H9 (cell line): ENCODE measurements around the gene PRODH2. TPM values are rescaled to one million over a fixed set of nuclear protein-coding genes. Genes with fewer than 3 reads are reported as not detected.

ENCODE experiments used
- DNase-seq: peaks from one replicate; pipeline ENCODE4 v3.0.0-alpha.2; 2017
- H2AFZ ChIP-seq: one replicate; pipeline ENCODE4 v1.6.1; 2013; ENCODE audit warnings: mild to moderate bottlenecking, low read length, control low read depth, moderate library complexity
- H2AK5ac ChIP-seq: 2 replicates; pipeline ENCODE4 v1.6.1; 2013; ENCODE audit warnings: low read length, control low read depth, mixed read lengths; ENCODE audit not compliant: insufficient read length
- H2BK120ac ChIP-seq: one replicate; pipeline ENCODE4 v1.6.1; 2013; ENCODE audit warnings: low read depth, mild to moderate bottlenecking, low read length, control low read depth, inconsistent platforms; ENCODE audit not compliant: poor library complexity, severe bottlenecking
- H2BK12ac ChIP-seq: 2 replicates; pipeline ENCODE4 v1.6.1; 2013; ENCODE audit warnings: low read length, control low read depth, mixed read lengths, low read depth; ENCODE audit not compliant: insufficient read length
- H2BK15ac ChIP-seq: 2 replicates; pipeline ENCODE4 v1.6.1; 2013; ENCODE audit warnings: low read depth, low read length, control low read depth
- H2BK20ac ChIP-seq: one replicate; pipeline ENCODE4 v1.6.1; 2013; ENCODE audit warnings: low read depth, mild to moderate bottlenecking, low read length, control low read depth, inconsistent platforms; ENCODE audit not compliant: poor library complexity, severe bottlenecking
- H2BK5ac ChIP-seq: 2 replicates; pipeline ENCODE4 v1.6.1; 2013; ENCODE audit warnings: low read length, control low read depth, mixed read lengths; ENCODE audit not compliant: insufficient read length
- H3K14ac ChIP-seq: 2 replicates; pipeline ENCODE4 v1.6.1; 2013; ENCODE audit warnings: low read length, control low read depth; ENCODE audit not compliant: insufficient read depth
- H3K18ac ChIP-seq: 2 replicates; pipeline ENCODE4 v1.6.1; 2013; ENCODE audit warnings: low read depth, mild to moderate bottlenecking, mixed read lengths, low read length, control low read depth; ENCODE audit not compliant: insufficient read length
- H3K23ac ChIP-seq: 2 replicates; pipeline ENCODE4 v1.6.1; 2013; ENCODE audit warnings: low read length, control low read depth, mixed read lengths, low read depth; ENCODE audit not compliant: insufficient read length
- H3K23me2 ChIP-seq: 2 replicates; pipeline ENCODE4 v1.6.1; 2013; ENCODE audit warnings: low read depth, mild to moderate bottlenecking, mixed read lengths, low read length, control low read depth; ENCODE audit not compliant: insufficient read length, poor library complexity, severe bottlenecking
- H3K27ac ChIP-seq: 2 replicates; pipeline ENCODE4 v1.5.1; 2013; ENCODE audit warnings: low read length, control low read depth, mixed read lengths, low read depth; ENCODE audit not compliant: insufficient read length
- H3K27me3 ChIP-seq: 2 replicates; pipeline ENCODE4 v1.6.1; 2013; ENCODE audit warnings: low read length, control low read depth, inconsistent platforms; ENCODE audit not compliant: insufficient read depth
- H3K4ac ChIP-seq: 2 replicates; pipeline ENCODE4 v1.6.1; 2013; ENCODE audit warnings: low read depth, mild to moderate bottlenecking, control low read depth, inconsistent platforms, low read length, moderate library complexity
- H3K4me1 ChIP-seq: 2 replicates; pipeline ENCODE4 v1.6.1; 2013; ENCODE audit warnings: low read length, control low read depth, inconsistent platforms; ENCODE audit not compliant: insufficient read depth
- H3K4me2 ChIP-seq: 2 replicates; pipeline ENCODE4 v1.6.1; 2013; ENCODE audit warnings: low read length, control low read depth, mixed read lengths; ENCODE audit not compliant: insufficient read length, insufficient read depth
- H3K56ac ChIP-seq: 2 replicates; pipeline ENCODE4 v1.6.1; 2013; ENCODE audit warnings: low read depth, mild to moderate bottlenecking, mixed read lengths, low read length, control low read depth; ENCODE audit not compliant: insufficient read length
- H3K79me1 ChIP-seq: 2 replicates; pipeline ENCODE4 v1.6.1; 2013; ENCODE audit warnings: low read depth, mild to moderate bottlenecking, moderate library complexity, low read length, control low read depth, inconsistent platforms; ENCODE audit not compliant: insufficient read depth, poor library complexity, severe bottlenecking
- H3K79me2 ChIP-seq: 2 replicates; pipeline ENCODE4 v1.6.1; 2013; ENCODE audit warnings: low read length, control low read depth, inconsistent platforms; ENCODE audit not compliant: insufficient read depth
- H3K9ac ChIP-seq: 2 replicates; pipeline ENCODE4 v1.6.1; 2013; ENCODE audit warnings: low read length, control low read depth, mixed read lengths; ENCODE audit not compliant: insufficient read length; ENCODE audit errors: extremely low read depth
- H3K9me3 ChIP-seq: one replicate; pipeline ENCODE4 v1.6.1; 2013; ENCODE audit warnings: low read depth, low read length, inconsistent platforms; ENCODE audit not compliant: control insufficient read depth
- H3T11ph ChIP-seq: one replicate; pipeline ENCODE4 v1.6.1; 2013; ENCODE audit warnings: mild to moderate bottlenecking, low read length, control low read depth, inconsistent platforms
- H4K20me1 ChIP-seq: one replicate; pipeline ENCODE4 v1.6.1; 2013; ENCODE audit not compliant: control insufficient read depth, insufficient read length, insufficient read depth
- H4K5ac ChIP-seq: 2 replicates; pipeline ENCODE4 v1.6.1; 2013; ENCODE audit warnings: low read depth, mild to moderate bottlenecking, mixed read lengths, low read length, control low read depth; ENCODE audit not compliant: insufficient read length
- H4K8ac ChIP-seq: replicated peaks from 2 replicates; pipeline ENCODE4 v1.6.1; 2013; ENCODE audit warnings: low read length, control low read depth, mixed read lengths, low read depth; ENCODE audit not compliant: insufficient read length
- H4K91ac ChIP-seq: 2 replicates; pipeline ENCODE4 v1.6.1; 2013; ENCODE audit warnings: low read depth, mild to moderate bottlenecking, moderate library complexity, mixed read lengths, low read length, control low read depth; ENCODE audit not compliant: insufficient read length
- H3K27ac Mint-ChIP-seq, 3 experiments: 2 replicates in 2 of 3; 3 replicates in 1 of 3; pipeline ENCODE4 v1.8.0; 2020 to 2021; ENCODE audit warnings: mixed read lengths in 3 of 3, mild to moderate bottlenecking in 1 of 3, moderate library complexity in 1 of 3
- H3K27me3 Mint-ChIP-seq: 2 replicates; pipeline ENCODE4 v1.8.0; 2021; ENCODE audit warnings: low read depth, mild to moderate bottlenecking, moderate library complexity, mixed read lengths
- H3K36me3 Mint-ChIP-seq, 3 experiments: 2 replicates in 2 of 3; 3 replicates in 1 of 3; pipeline ENCODE4 v1.8.0; 2020 to 2021; ENCODE audit warnings: low read depth in 3 of 3, mixed read lengths in 3 of 3; ENCODE audit not compliant: insufficient read depth in 1 of 3
- H3K4me1 Mint-ChIP-seq, 2 experiments: 2 replicates each; pipeline ENCODE4 v1.8.0; 2020; ENCODE audit warnings: mixed read lengths in 2 of 2
- H3K4me3 Mint-ChIP-seq, 2 experiments: 2 replicates in 1 of 2; 3 replicates in 1 of 2; pipeline ENCODE4 v1.8.0; 2020 to 2021; ENCODE audit warnings: mild to moderate bottlenecking in 2 of 2, mixed read lengths in 2 of 2, moderate library complexity in 1 of 2
- H3K9me3 Mint-ChIP-seq, 2 experiments: 2 replicates in 1 of 2; 3 replicates in 1 of 2; pipeline ENCODE4 v1.8.0; 2020; ENCODE audit warnings: mild to moderate bottlenecking in 2 of 2, mixed read lengths in 2 of 2, moderate library complexity in 1 of 2
- WGBS: extraction: QIAGEN DNeasy Blood & Tissue Kit; methylation state at CpG from one replicate; pipeline ENCODE4 v1.1.7; 2013; ENCODE audit warnings: missing lambda C conversion rate, low lambda C conversion rate, mixed read lengths; ENCODE audit not compliant: insufficient read length; ENCODE audit errors: extremely low coverage; 5-methylcytosine and 5-hydroxymethylcytosine counted together
- total RNA-seq: library from RNA; stranded (reverse); gene quantifications from 2 replicates; pipeline ENCODE4 v1.2.1, GENCODE V29; 2021
- TF ChIP-seq, protein P1 (sequence below): fragments of 200-600 bp; sonication (generic); conservative IDR thresholded peaks from 3 replicates; pipeline ENCODE4 v1.8.0; 2021; ENCODE audit warnings: antibody characterized with exemption, mild to moderate bottlenecking

The PRODH2 gene
- total RNA-seq, 1 experiment from 2014 or later: not detected

DNA sequence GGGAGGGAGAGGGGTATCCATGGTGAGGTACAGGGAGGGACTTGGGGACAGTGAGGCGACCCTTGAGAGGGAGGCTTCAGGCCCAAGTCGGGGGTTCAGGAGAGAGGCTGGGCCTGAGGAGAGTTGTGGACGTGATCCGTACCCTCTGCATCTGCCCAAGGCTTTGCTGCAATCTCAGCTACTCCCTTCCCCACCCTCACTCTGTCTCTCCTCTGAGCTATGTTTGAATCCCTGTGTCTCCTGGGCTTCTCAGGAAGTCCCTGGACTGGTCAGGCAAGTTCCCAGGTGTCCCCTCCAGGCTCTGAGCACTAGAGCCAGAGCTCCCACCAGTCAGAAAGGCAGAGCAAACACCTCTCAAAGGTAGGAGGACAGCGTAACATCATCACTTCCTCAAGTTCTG lies 62.5 kb downstream of the PRODH2 start:
- peaks cover 0 to 8% (median 6%) of the 10 kb centered on the region in 3 experiments; a peak in 3 of 7 replicates for H3K36me3 Mint-ChIP-seq
- Histone ChIP-seq H3K4me2 (no peak overlapping the region), H2BK120ac (no peak overlapping the region), H3K4me1 (peaks cover 4% of the 10 kb centered on the region; the same call in 1 of the 2 replicates), H2BK12ac (no peak overlapping the region), H4K91ac (no peak overlapping the region), H3T11ph (no peak overlapping the region), H2AFZ (no peak overlapping the region), H3K4ac (no peak overlapping the region), H2AK5ac (no peak overlapping the region), H3K18ac (no peak overlapping the region), H3K79me1 (peaks cover 3% of the 10 kb centered on the region), H4K20me1 (no peaks in the 10 kb centered on the region), H3K56ac (no peak overlapping the region), H3K23me2 (peaks cover 10% of the 10 kb centered on the region), H3K27me3 (no peaks in the 10 kb centered on the region), H3K79me2 (no peaks in the 10 kb centered on the region), H3K23ac (no peak overlapping the region), H3K9me3 (no peaks in the 10 kb centered on the region), H3K9ac (no peak overlapping the region), H2BK20ac (no peak overlapping the region), H4K5ac (no peak overlapping the region), H3K27ac (no peak overlapping the region), H2BK15ac (no peak overlapping the region), H4K8ac (no peak overlapping the region), H3K14ac (no peak overlapping the region), H2BK5ac (no peak overlapping the region)
- no peaks in the 10 kb centered on the region for H3K9me3 Mint-ChIP-seq
- DNase-seq: no peak
- H3K4me1 Mint-ChIP-seq: peaks cover 17 to 24% of the 10 kb centered on the region in 2 experiments
- TF ChIP-seq, protein P1, sequence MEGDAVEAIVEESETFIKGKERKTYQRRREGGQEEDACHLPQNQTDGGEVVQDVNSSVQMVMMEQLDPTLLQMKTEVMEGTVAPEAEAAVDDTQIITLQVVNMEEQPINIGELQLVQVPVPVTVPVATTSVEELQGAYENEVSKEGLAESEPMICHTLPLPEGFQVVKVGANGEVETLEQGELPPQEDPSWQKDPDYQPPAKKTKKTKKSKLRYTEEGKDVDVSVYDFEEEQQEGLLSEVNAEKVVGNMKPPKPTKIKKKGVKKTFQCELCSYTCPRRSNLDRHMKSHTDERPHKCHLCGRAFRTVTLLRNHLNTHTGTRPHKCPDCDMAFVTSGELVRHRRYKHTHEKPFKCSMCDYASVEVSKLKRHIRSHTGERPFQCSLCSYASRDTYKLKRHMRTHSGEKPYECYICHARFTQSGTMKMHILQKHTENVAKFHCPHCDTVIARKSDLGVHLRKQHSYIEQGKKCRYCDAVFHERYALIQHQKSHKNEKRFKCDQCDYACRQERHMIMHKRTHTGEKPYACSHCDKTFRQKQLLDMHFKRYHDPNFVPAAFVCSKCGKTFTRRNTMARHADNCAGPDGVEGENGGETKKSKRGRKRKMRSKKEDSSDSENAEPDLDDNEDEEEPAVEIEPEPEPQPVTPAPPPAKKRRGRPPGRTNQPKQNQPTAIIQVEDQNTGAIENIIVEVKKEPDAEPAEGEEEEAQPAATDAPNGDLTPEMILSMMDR: no peak
- peaks cover 3% of the 10 kb centered on the region for H3K27me3 Mint-ChIP-seq
- H3K27ac Mint-ChIP-seq: no peak overlapping the region
- H3K4me3 Mint-ChIP-seq: no peak overlapping the region; a peak in 1 of 5 replicates
- WGBS: no CpG with 5 or more reads among the region's 5 CpGs

Other genes starting within 250 kb of the PRODH2 start
- gene ATP4A, start 249.2 kb downstream of the PRODH2 start, total RNA-seq: 0.24 and 0.88 TPM in 2 replicates
- not detected in 2 replicates for gene PMIS2, start 226.7 kb downstream of the PRODH2 start, total RNA-seq
- 32.8 and 32.9 TPM in 2 replicates for gene HAUS5, start 200.1 kb downstream of the PRODH2 start, total RNA-seq
- 83.3 and 85.8 TPM in 2 replicates for gene RBM42, start 183.8 kb downstream of the PRODH2 start, total RNA-seq
- 1.5 and 1.9 TPM in 2 replicates for gene ETV2, start 171.1 kb downstream of the PRODH2 start, total RNA-seq
- 422 and 432 TPM in 2 replicates for gene COX6B1, start 164.5 kb downstream of the PRODH2 start, total RNA-seq
- 3.0 and 4.3 TPM in 2 replicates for gene UPK1A, start 146.3 kb downstream of the PRODH2 start, total RNA-seq
- gene ZBTB32, start 108.3 kb downstream of the PRODH2 start, total RNA-seq: 0.13 TPM in 1 of 2 replicates, not detected in the other
- gene KMT2B, start 94.8 kb downstream of the PRODH2 start, total RNA-seq: 47.7 and 50.5 TPM in 2 replicates
- gene IGFLR1, start 70.4 kb downstream of the PRODH2 start, total RNA-seq: 2.9 and 3.2 TPM in 2 replicates
- gene U2AF1L4, start 67.4 kb downstream of the PRODH2 start, total RNA-seq: 16.8 and 19.2 TPM in 2 replicates
- gene PSENEN, start 67.2 kb downstream of the PRODH2 start, total RNA-seq: 69.7 and 77.7 TPM in 2 replicates
- 4.7 and 5.9 TPM in 2 replicates for gene LIN37, start 64.3 kb downstream of the PRODH2 start, total RNA-seq
- 0.37 TPM in 2 replicates for gene HSPB6, start 55.8 kb downstream of the PRODH2 start, total RNA-seq
- 21.8 and 29.1 TPM in 2 replicates for gene PROSER3, start 54.7 kb downstream of the PRODH2 start, total RNA-seq
- gene ARHGAP33, start 37.3 kb downstream of the PRODH2 start, total RNA-seq: 18.7 and 19.5 TPM in 2 replicates
- gene NPHS1, start 39.7 kb upstream of the PRODH2 start, total RNA-seq: 0.83 and 1.1 TPM in 2 replicates
- 3.1 and 3.6 TPM in 2 replicates for gene KIRREL2, start 44.1 kb upstream of the PRODH2 start, total RNA-seq
- gene APLP1, start 55.7 kb upstream of the PRODH2 start, total RNA-seq: 29.9 and 36.9 TPM in 2 replicates
- 18.4 and 18.8 TPM in 2 replicates for gene NFKBID, start 87.7 kb upstream of the PRODH2 start, total RNA-seq
- 0.68 and 1.8 TPM in 2 replicates for gene HCST, start 89.7 kb upstream of the PRODH2 start, total RNA-seq
- not detected in 2 replicates for gene TYROBP, start 95.5 kb upstream of the PRODH2 start, total RNA-seq
- 18.4 and 20.5 TPM in 2 replicates for gene LRFN3, start 123.5 kb upstream of the PRODH2 start, total RNA-seq
- 14.7 and 16.0 TPM in 2 replicates for gene SDHAF1, start 182.3 kb upstream of the PRODH2 start, total RNA-seq
- 19.2 and 20.4 TPM in 2 replicates for gene SYNE4, start 196.0 kb upstream of the PRODH2 start, total RNA-seq
- gene ALKBH6, start 201.4 kb upstream of the PRODH2 start, total RNA-seq: 28.0 and 32.5 TPM in 2 replicates
- gene CLIP3, start 220.0 kb upstream of the PRODH2 start, total RNA-seq: 19.7 and 20.9 TPM in 2 replicates
- gene THAP8, start 241.4 kb upstream of the PRODH2 start, total RNA-seq: 5.1 and 5.4 TPM in 2 replicates
- 28.5 and 30.0 TPM in 2 replicates for gene WDR62, start 242.1 kb upstream of the PRODH2 start, total RNA-seq